ENCODE data around the gene CKAP5. TPM values are rescaled to one million over a fixed set of nuclear protein-coding genes. Genes with fewer than 3 reads are reported as not detected.

Gene CKAP5
- total RNA-seq, 1 donor from 2014 or later: 70.3 TPM

DNA sequence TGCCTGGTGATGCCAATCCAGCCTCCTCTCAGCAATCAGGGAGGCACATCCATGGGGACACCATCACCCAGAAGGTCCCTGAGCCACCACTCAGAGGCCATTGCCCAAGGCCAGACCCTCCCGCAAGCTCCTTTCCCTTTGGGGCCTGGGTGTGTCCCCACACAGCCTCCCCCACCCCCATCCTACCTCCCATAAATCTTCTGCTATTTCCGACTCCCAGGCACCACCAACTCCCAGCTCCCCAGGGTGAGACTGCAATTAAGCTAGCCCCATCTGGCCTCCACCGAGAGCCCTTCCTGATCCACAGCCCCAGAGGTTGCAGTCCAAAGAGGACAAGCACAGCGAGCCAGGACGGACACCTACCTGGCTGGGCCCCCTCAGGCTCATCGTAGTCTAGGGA lies 152.0 kb downstream of the CKAP5 start:
- ATAC-seq (no peak), DNase-seq (ENCODE audit: missing footprints) (no peak)
- intact Hi-C loops (cut with DNase I): loop anchor here (10.0 kb wide), 1 partner anchor 79 kb away; the partner anchor contains the start of genes ATG13 and HARBI1

- intact Hi-C loops (cut with DNase I): loop anchor here (10.0 kb wide), 1 partner anchor 79 kb away; the partner anchor contains the start of genes ATG13 and HARBI1
- DNase-seq (ENCODE audit: missing footprints) (no peak), ATAC-seq (no peak)
Measured at GRCh38 chr11:46693597-46694012, 152.5 kb downstream of the CKAP5 start.

Small RNAs within 50 kb of the gene (microRNA-seq; reads per million reads assigned to microRNA genes)
- not detected for gene MIR5582

Other genes with a start within 250 kb of the CKAP5 start
- 3.5 TPM for gene HARBI1, start 229.1 kb downstream of the CKAP5 start, total RNA-seq
- gene ATG13, start 228.7 kb downstream of the CKAP5 start, total RNA-seq: 39.4 TPM
- 68.4 TPM for gene ARHGAP1, start 145.7 kb downstream of the CKAP5 start, total RNA-seq
- 6.0 TPM for gene ZNF408, start 145.2 kb downstream of the CKAP5 start, total RNA-seq
- not detected for gene F2, start 127.1 kb downstream of the CKAP5 start, total RNA-seq
- 17.5 TPM for gene LRP4, start 72.3 kb upstream of the CKAP5 start, total RNA-seq
- gene CSTPP1, start 90.5 kb upstream of the CKAP5 start, total RNA-seq: 11.0 TPM